NCI-H2107 (cell line): ENCODE data around the gene NCKIPSD.

Experiments
- DNase-seq: peaks from one replicate; lab custom pipeline; 2025; lab: John Stamatoyannopoulos, UW

NCKIPSD gene

GRCh38 chr3:48678566-48679380 lies 6.9 kb downstream of the NCKIPSD start:
- no peak for DNase-seq

- DNase-seq: no peak
Measured at GRCh38 chr3:48678056-48678455, 7.7 kb downstream of the NCKIPSD start.

- DNase-seq: no peak
Measured at GRCh38 chr3:48674505-48674904, 11.2 kb downstream of the NCKIPSD start.

- no peak for DNase-seq
Measured at GRCh38 chr3:48672522-48672921, 13.2 kb downstream of the NCKIPSD start.

GRCh38 chr3:48664929-48665328 lies 20.8 kb downstream of the NCKIPSD start:
- DNase-seq: no peak

- DNase-seq: no peak
Measured at GRCh38 chr3:48664313-48664644, 21.4 kb downstream of the NCKIPSD start.

GRCh38 chr3:48663489-48664312 lies 22.0 kb downstream of the NCKIPSD start:
- peak; percentile 82 for DNase-seq

GRCh38 chr3:48662753-48663488 lies 22.8 kb downstream of the NCKIPSD start, which contains the start of gene CELSR3:
Gene CELSR3 (minus strand): TSS chr3:48662886. CDS start chr3:48662634, 252 bp downstream.
- DNase-seq: peak; percentile 42

- DNase-seq: no peak
Measured at GRCh38 chr3:48662145-48662752, 23.5 kb downstream of the NCKIPSD start.

- no peak for DNase-seq
Measured at GRCh38 chr3:48661501-48662144, 24.1 kb downstream of the NCKIPSD start.

- no peak for DNase-seq
Measured at GRCh38 chr3:48660800-48661400, 24.8 kb downstream of the NCKIPSD start.

- DNase-seq: no peak
Measured at GRCh38 chr3:48656841-48657281, 28.9 kb downstream of the NCKIPSD start.

GRCh38 chr3:48656061-48656840 lies 29.5 kb downstream of the NCKIPSD start:
- DNase-seq: no peak

- no peak for DNase-seq
Measured at GRCh38 chr3:48655606-48656005, 30.1 kb downstream of the NCKIPSD start.

- no peak for DNase-seq
Measured at GRCh38 chr3:48655063-48655462, 30.7 kb downstream of the NCKIPSD start.

- no peak for DNase-seq
Measured at GRCh38 chr3:48652923-48653715, 32.6 kb downstream of the NCKIPSD start.

- no peak for DNase-seq
Measured at GRCh38 chr3:48651771-48652170, 33.9 kb downstream of the NCKIPSD start.

- no peak for DNase-seq
Measured at GRCh38 chr3:48650723-48651122, 35.0 kb downstream of the NCKIPSD start.

GRCh38 chr3:48648188-48648850 lies 37.4 kb downstream of the NCKIPSD start:
- DNase-seq: no peak
